ENCODE results near the gene SRPK1.

- TF ChIP-seq CTCF (IDR thresholded peaks at IDR 0.05 in 4 of 5, conservative IDR thresholded peaks at IDR 0.05 in 1 of 5) (no peak), POLR2A (IDR thresholded peaks at IDR 0.05) (no peak)
These were observed 5.1 kb upstream of the SRPK1 start for GRCh38 chr6:35925961-35926360.

All from gastrocnemius medialis (tissue), 4 donors.